Mucosa of rectum (tissue), 2 donors: ENCODE data around the gene KRTAP20-2.

Experiments
- H3K27ac ChIP-seq, 2 donors: one replicate each; pipeline ENCODE4 v1.7.0; 2013; ENCODE audit warnings: inconsistent platforms in 2 of 2, low read depth in 2 of 2, low read length in 2 of 2
- H3K27me3 ChIP-seq, 2 donors: one replicate each; pipeline ENCODE4 v1.7.0; 2013; ENCODE audit warnings: low read length in 2 of 2; ENCODE audit not compliant: control insufficient read depth in 2 of 2, insufficient read depth in 2 of 2
- H3K36me3 ChIP-seq, 2 donors: one replicate each; pipeline ENCODE4 v1.7.0; 2013; ENCODE audit warnings: low read length in 2 of 2; ENCODE audit not compliant: control insufficient read depth in 2 of 2, insufficient read depth in 2 of 2
- H3K4me1 ChIP-seq, 2 donors: one replicate each; pipeline ENCODE4 v1.7.0; 2013; ENCODE audit warnings: low read length in 2 of 2, mild to moderate bottlenecking in 1 of 2; ENCODE audit not compliant: control insufficient read depth in 2 of 2, insufficient read depth in 2 of 2
- H3K4me3 ChIP-seq, 2 donors: one replicate each; pipeline ENCODE4 v1.7.0; 2013; ENCODE audit warnings: low read length in 2 of 2
- H3K9ac ChIP-seq, 2 donors: one replicate each; pipeline ENCODE4 v1.7.0; 2013; ENCODE audit warnings: low read length in 2 of 2, low read depth in 1 of 2, mild to moderate bottlenecking in 1 of 2
- H3K9me3 ChIP-seq, 2 donors: one replicate each; pipeline ENCODE4 v1.7.0; 2013; ENCODE audit warnings: low read length in 2 of 2; ENCODE audit not compliant: control insufficient read depth in 2 of 2
- donor health status: healthy.
- donor health status: Normal muscosa, but diverticular disease.

The KRTAP20-2 gene

DNA sequence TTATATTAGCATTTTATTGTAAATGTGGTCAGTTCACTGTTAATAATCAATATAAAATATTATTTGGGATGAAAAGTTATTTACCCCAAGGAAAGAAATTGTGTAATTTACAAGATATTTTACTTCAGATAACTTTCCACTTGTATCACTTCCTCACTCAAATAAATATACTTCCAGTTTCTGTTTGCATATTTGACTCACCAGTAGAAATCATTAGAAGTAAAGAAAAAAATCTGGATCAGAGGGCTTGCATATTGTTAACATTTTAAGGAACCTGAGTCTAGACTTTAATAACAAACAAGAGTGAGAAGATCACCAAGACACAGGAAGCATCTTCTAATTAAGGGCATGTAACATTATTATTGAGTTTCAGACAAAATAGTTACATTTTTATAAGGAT is 14.9 kb upstream of the KRTAP20-2 start:
- peaks cover 4 to 7% of the 10 kb centered on the region in 2 donors for H3K9me3 ChIP-seq
- no peak overlapping the region for H3K4me3 ChIP-seq
- no peak overlapping the region for H3K27ac ChIP-seq
- H3K36me3 ChIP-seq, result no peaks in the 10 kb centered on the region
- no peaks in the 10 kb centered on the region for H3K27me3 ChIP-seq
- no peak overlapping the region for H3K9ac ChIP-seq
- no peaks in the 10 kb centered on the region for H3K4me1 ChIP-seq

- Histone ChIP-seq H3K36me3 (no peaks in the 10 kb centered on the region), H3K9ac (no peak within 1 kb of the TSS), H3K4me1 (no peaks in the 10 kb centered on the region), H3K4me3 (no peak within 1 kb of the TSS), H3K9me3 (peaks cover 4 to 7% of the 10 kb centered on the region in 2 donors), H3K27me3 (no peaks in the 10 kb centered on the region), H3K27ac (no peak within 1 kb of the TSS)
These were observed 14.5 kb upstream of the KRTAP20-2 start, which contains the start of gene KRTAP20-4 for GRCh38 chr21:30620522-30620921. Gene KRTAP20-4 (plus strand): TSS chr21:30620627.

DNA sequence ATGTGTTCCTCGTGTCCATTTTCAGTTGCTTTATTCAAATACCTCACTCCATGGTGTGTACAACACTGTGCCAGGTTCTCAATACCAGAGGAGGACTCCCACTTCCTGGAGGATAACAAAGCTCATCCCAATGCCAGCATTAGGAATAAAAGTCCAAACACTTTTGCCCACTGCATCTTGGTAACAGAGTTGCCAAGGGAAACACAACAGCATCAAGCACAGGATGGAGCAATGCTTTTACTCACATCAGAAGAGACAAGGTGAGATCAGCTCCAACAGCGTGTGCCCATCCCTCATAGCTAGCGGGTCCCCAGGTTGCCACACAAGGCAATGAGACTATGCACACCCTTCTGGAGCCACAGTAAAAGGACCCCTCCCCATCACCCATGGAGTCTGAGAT is 11.6 kb upstream of the KRTAP20-2 start:
- peaks cover 4 to 5% of the 10 kb centered on the region in 2 donors for H3K9me3 ChIP-seq
- H3K4me3 ChIP-seq, result no peak overlapping the region
- H3K9ac ChIP-seq, result no peak overlapping the region
- H3K27me3 ChIP-seq, result no peaks in the 10 kb centered on the region
- no peaks in the 10 kb centered on the region for H3K36me3 ChIP-seq
- no peak overlapping the region for H3K27ac ChIP-seq
- H3K4me1 ChIP-seq, result no peaks in the 10 kb centered on the region

- H3K9ac ChIP-seq, result no peak overlapping the region
- no peak overlapping the region for H3K4me3 ChIP-seq
- no peak overlapping the region for H3K27ac ChIP-seq
- H3K36me3 ChIP-seq, result no peaks in the 10 kb centered on the region
- H3K9me3 ChIP-seq, result peaks cover 4 to 5% of the 10 kb centered on the region in 2 donors
- H3K27me3 ChIP-seq, result no peaks in the 10 kb centered on the region
- no peaks in the 10 kb centered on the region for H3K4me1 ChIP-seq
These were observed 9.4 kb upstream of the KRTAP20-2 start for GRCh38 chr21:30625449-30626165.

GRCh38 chr21:30628109-30628508 is 6.9 kb upstream of the KRTAP20-2 start:
- H3K4me1 ChIP-seq, result no peaks in the 10 kb centered on the region

GRCh38 chr21:30629200-30629599 is 5.8 kb upstream of the KRTAP20-2 start:
- Histone ChIP-seq H3K9me3 (peaks cover 0 to 5% of the 10 kb centered on the region in 2 donors), H3K36me3 (no peaks in the 10 kb centered on the region), H3K27me3 (no peaks in the 10 kb centered on the region), H3K9ac (no peak overlapping the region), H3K27ac (no peak overlapping the region), H3K4me3 (no peak overlapping the region), H3K4me1 (no peaks in the 10 kb centered on the region)

More at GRCh38 chr21:30628109-30628508, 6.9 kb upstream of the KRTAP20-2 start:
- no peak overlapping the region for H3K4me3 ChIP-seq
- H3K27me3 ChIP-seq, result no peaks in the 10 kb centered on the region
- peaks cover 4 to 10% of the 10 kb centered on the region in 2 donors for H3K9me3 ChIP-seq
- H3K27ac ChIP-seq, result no peak overlapping the region
- no peak overlapping the region for H3K9ac ChIP-seq
- no peaks in the 10 kb centered on the region for H3K36me3 ChIP-seq

GRCh38 chr21:30638686-30639085 is 3.7 kb downstream of the KRTAP20-2 start:
- H3K27me3 ChIP-seq, result no peaks in the 10 kb centered on the region
- peaks cover 0 to 3% of the 10 kb centered on the region in 2 donors for H3K9me3 ChIP-seq
- H3K4me1 ChIP-seq, result no peaks in the 10 kb centered on the region
- no peak overlapping the region for H3K4me3 ChIP-seq
- no peaks in the 10 kb centered on the region for H3K36me3 ChIP-seq
- no peak overlapping the region for H3K27ac ChIP-seq
- no peak overlapping the region for H3K9ac ChIP-seq

- no peaks in the 10 kb centered on the region for H3K4me1 ChIP-seq
- H3K27ac ChIP-seq, result no peak within 1 kb of the TSS
- no peaks in the 10 kb centered on the region for H3K36me3 ChIP-seq
- no peak within 1 kb of the TSS for H3K4me3 ChIP-seq
- H3K9ac ChIP-seq, result no peak within 1 kb of the TSS
- H3K27me3 ChIP-seq, result no peaks in the 10 kb centered on the region
- H3K9me3 ChIP-seq, result peaks cover 0 to 6% of the 10 kb centered on the region in 2 donors
These were observed 7.6 kb downstream of the KRTAP20-2 start, which contains the start of gene KRTAP20-3 for GRCh38 chr21:30642564-30642963. Gene KRTAP20-3 (plus strand): TSS chr21:30642864.

- H3K27me3 ChIP-seq, result no peaks in the 10 kb centered on the region
- H3K9ac ChIP-seq, result no peak overlapping the region
- peaks cover 0 to 2% of the 10 kb centered on the region in 2 donors for H3K9me3 ChIP-seq
- H3K4me3 ChIP-seq, result no peak overlapping the region
- H3K27ac ChIP-seq, result no peak overlapping the region
- H3K4me1 ChIP-seq, result no peaks in the 10 kb centered on the region
- no peaks in the 10 kb centered on the region for H3K36me3 ChIP-seq
These were observed 12.0 kb downstream of the KRTAP20-2 start for GRCh38 chr21:30646904-30647414.

- H3K36me3 ChIP-seq, result no peaks in the 10 kb centered on the region
- H3K4me1 ChIP-seq, result no peaks in the 10 kb centered on the region
- H3K9me3 ChIP-seq, result no peaks in the 10 kb centered on the region
- H3K27ac ChIP-seq, result no peak overlapping the region
- no peaks in the 10 kb centered on the region for H3K27me3 ChIP-seq
- H3K4me3 ChIP-seq, result no peak overlapping the region
- H3K9ac ChIP-seq, result no peak overlapping the region
These were observed 17.9 kb downstream of the KRTAP20-2 start for GRCh38 chr21:30652891-30653290.
